Thyroid gland (tissue), 4 donors: ENCODE measurements around the gene STYXL2.

Source experiments
- CTCF ChIP-seq, 6 experiments: fragments of 200-600 bp in 3 of 6; fragments of 450-650 bp in 3 of 6; sonication (generic) in 3 of 6; IDR thresholded peaks; one replicate each; pipeline ENCODE4 v1.5.1; 2016 to 2019; ENCODE audit warnings: antibody characterized with exemption in 6 of 6, mild to moderate bottlenecking in 2 of 6, inconsistent platforms in 1 of 6, moderate library complexity in 1 of 6
- POLR2A ChIP-seq, 2 donors: fragments of 450-650 bp; IDR thresholded peaks; one replicate each; pipeline ENCODE4 v1.6.1; 2017; ENCODE audit warnings: antibody characterized with exemption in 2 of 2, mild to moderate bottlenecking in 2 of 2, moderate library complexity in 1 of 2

- TF ChIP-seq POLR2A (IDR thresholded peaks at IDR 0.05) (no peak), CTCF (IDR thresholded peaks at IDR 0.05) (no peak)
These were observed 18.2 kb downstream of the STYXL2 start for GRCh38 chr1:167111868-167112709.
